HepG2 (cell line): ENCODE data around the gene MCC. TPM values are rescaled to one million over a fixed set of nuclear protein-coding genes. Genes with fewer than 3 reads are reported as not detected.

Experiments
- ATAC-seq: fragments of 200-7000 bp; cut with Tn5 transposase; 3 replicates; pipeline ENCODE4 v1.9.1; 2020; ENCODE audit warnings: mild to moderate bottlenecking, moderate library complexity
- BruUV-seq: library from RNA; stranded (reverse); fragments of 400-500 nt; replicated peaks from 2 replicates; lab custom pipeline; 2021; lab: Mats Ljungman, UMichigan
- CTCF ChIA-PET: fragments of 300-600 bp; formaldehyde crosslinking; extraction: SDS; loops from one replicate; lab custom pipeline; 2021; ENCODE audit warnings: low total read pairs, inconsistent platforms, low intra/inter-chr PET ratio; lab: Yijun Ruan, JAX
- POLR2A ChIA-PET: fragments of 350-600 bp; sonication (Branson Sonifier 250); formaldehyde crosslinking; loops from one replicate; lab custom pipeline; 2020; ENCODE audit warnings: antibody characterized with exemption, inconsistent platforms; lab: Yijun Ruan, JAX
- DNase-seq: peaks from one replicate; pipeline ENCODE4 v3.0.0-alpha.2; 2015; ENCODE audit warnings: low spot score
- FAIRE-seq: peaks from 3 replicates; lab custom pipeline; 2011; peaks lifted over from hg19 to GRCh38; lab: Jason Lieb, UNC
- H2AFZ ChIP-seq: one replicate; pipeline ENCODE4 v1.6.1; 2011; ENCODE audit warnings: low read length, inconsistent platforms
- H3K27ac ChIP-seq: fragments of 300-600 bp; 3 replicates; pipeline ENCODE4 v1.8.0; 2011; ENCODE audit warnings: mixed run types, mild to moderate bottlenecking, mixed read lengths, low read length, inconsistent platforms; ENCODE audit not compliant: insufficient read depth; ENCODE audit errors: extremely low read length
- H3K27me3 ChIP-seq, 2 experiments: fragments of 200-600 bp in 1 of 2; 2 replicates in 1 of 2; 3 replicates in 1 of 2; pipeline versions ENCODE4 v1.6.0 to v1.8.0; 2011; ENCODE audit warnings: low read length in 2 of 2, mild to moderate bottlenecking in 2 of 2, moderate library complexity in 2 of 2, inconsistent platforms in 1 of 2; ENCODE audit not compliant: insufficient read depth in 2 of 2, control insufficient read depth in 1 of 2
- H3K36me3 ChIP-seq, 2 experiments: fragments of 200-600 bp in 1 of 2; replicated peaks in 1 of 2; 2 replicates in 1 of 2; 3 replicates in 1 of 2; pipeline versions ENCODE4 v1.5.1 to v1.8.0; 2011; ENCODE audit warnings: low read length in 2 of 2, inconsistent platforms in 1 of 2; ENCODE audit not compliant: insufficient read depth in 2 of 2, control insufficient read depth in 1 of 2
- H3K4me1 ChIP-seq: 2 replicates; pipeline ENCODE4 v1.5.1; 2012; ENCODE audit warnings: low read length, inconsistent platforms; ENCODE audit not compliant: insufficient read depth
- H3K4me2 ChIP-seq: 2 replicates; pipeline ENCODE4 v1.6.0; 2011; ENCODE audit warnings: low read depth, low read length, inconsistent platforms
- H3K4me3 ChIP-seq, 3 experiments: fragments of 200-600 bp in 1 of 3; sonication (generic), shearing (Covaris generic) in 1 of 3; replicated peaks in 1 of 3; 2 replicates each; pipeline ENCODE4 v1.5.1; 2011 to 2016; ENCODE audit warnings: low read length in 3 of 3, inconsistent platforms in 2 of 3, low read depth in 2 of 3, mild to moderate bottlenecking in 2 of 3, control low read depth in 1 of 3, mixed read lengths in 1 of 3; ENCODE audit not compliant: insufficient read depth in 1 of 3
- H3K79me2 ChIP-seq: one replicate; pipeline ENCODE4 v1.6.1; 2011; ENCODE audit warnings: low read length, inconsistent platforms; ENCODE audit not compliant: insufficient read depth
- H3K9ac ChIP-seq: 2 replicates; pipeline ENCODE4 v1.6.0; 2011; ENCODE audit warnings: mild to moderate bottlenecking, low read depth, low read length, inconsistent platforms; ENCODE audit not compliant: insufficient read depth
- H3K9me3 ChIP-seq: 2 replicates; pipeline ENCODE4 v1.5.1; 2012; ENCODE audit warnings: mild to moderate bottlenecking, low read length
- H4K20me1 ChIP-seq: 2 replicates; pipeline ENCODE4 v1.6.0; 2011; ENCODE audit warnings: inconsistent platforms, mild to moderate bottlenecking, low read length, moderate library complexity; ENCODE audit not compliant: insufficient read depth
- E2F1 ChIP-seq: sonication (generic); formaldehyde crosslinking; IDR thresholded peaks from 2 replicates; pipeline ENCODE4 v1.5.0; 2020; ENCODE audit warnings: missing genetic modification reagents
- KLF15 ChIP-seq: sonication (generic); formaldehyde crosslinking; IDR thresholded peaks from 2 replicates; pipeline ENCODE4 v1.8.1; 2023; ENCODE audit warnings: borderline replicate concordance, mild to moderate bottlenecking, inconsistent platforms, missing genetic modification reagents, mixed read lengths
- NCOR1 ChIP-seq: fragments of 200-600 bp; sonication (generic); IDR thresholded peaks from 2 replicates; pipeline ENCODE4 v1.7.0; 2017; ENCODE audit warnings: antibody characterized with exemption, low read length, borderline replicate concordance
- ONECUT2 ChIP-seq: sonication (generic); formaldehyde crosslinking; IDR thresholded peaks from 2 replicates; pipeline ENCODE4 v1.4.0; 2020; ENCODE audit warnings: missing genetic modification reagents
- PHF8 ChIP-seq: sonication (generic); formaldehyde crosslinking; IDR thresholded peaks from 2 replicates; pipeline ENCODE4 v1.5.0; 2020; ENCODE audit warnings: missing genetic modification reagents
- SP1 ChIP-seq, 2 experiments: fragments of 450-650 bp in 1 of 2; sonication (generic) in 1 of 2; formaldehyde crosslinking in 1 of 2; IDR thresholded peaks; 2 replicates each; pipeline versions ENCODE4 v1.4.0 to v1.6.1; 2016 to 2020; ENCODE audit warnings: missing genetic modification reagents in 1 of 2
- ZBTB42 ChIP-seq: sonication (generic); formaldehyde crosslinking; IDR thresholded peaks from 2 replicates; pipeline ENCODE4 v1.5.0; 2020; ENCODE audit warnings: mild to moderate bottlenecking, missing genetic modification reagents
- ZIK1 ChIP-seq: sonication (generic); formaldehyde crosslinking; IDR thresholded peaks from 2 replicates; pipeline ENCODE4 v1.5.0; 2020; ENCODE audit warnings: mild to moderate bottlenecking, low read depth, missing genetic modification reagents, borderline replicate concordance
- ZNF20 ChIP-seq: sonication (generic); formaldehyde crosslinking; IDR thresholded peaks from 2 replicates; pipeline ENCODE4 v1.4.0; 2020; ENCODE audit warnings: mild to moderate bottlenecking, moderate library complexity, missing genetic modification reagents
- ZNF335 ChIP-seq: sonication (generic); formaldehyde crosslinking; IDR thresholded peaks from 2 replicates; pipeline ENCODE4 v1.4.0; 2020; ENCODE audit warnings: missing genetic modification reagents
- ZNF567 ChIP-seq: sonication (generic); formaldehyde crosslinking; IDR thresholded peaks from 2 replicates; pipeline ENCODE4 v1.8.1; 2023; ENCODE audit warnings: mild to moderate bottlenecking, missing genetic modification reagents, borderline replicate concordance
- ZNF839 ChIP-seq: sonication (generic); formaldehyde crosslinking; IDR thresholded peaks from 2 replicates; pipeline ENCODE4 v1.4.0; 2020; ENCODE audit warnings: missing genetic modification reagents, mild to moderate bottlenecking, borderline replicate concordance
- WGBS: methylation state at CpG from one replicate; pipeline ENCODE4 v1.1.6; 2017; ENCODE audit warnings: low lambda C conversion rate; 5-methylcytosine and 5-hydroxymethylcytosine counted together
- in situ Hi-C: cut with HindIII; loops from 2 replicates; pipeline ENCODE4 v1.10.0; 2017; ENCODE audit warnings: low pct_unique_long_range_greater_than_20kb; ENCODE audit not compliant: extremely low pct_ligation_motif_present
- intact Hi-C: fragments of 100-400 bp; cut with micrococcal nuclease; formaldehyde crosslinking; loops from one replicate; pipeline ENCODE4 v1.10.0; 2022; ENCODE audit not compliant: unreplicated experiment
- polyA plus RNA-seq, 8 experiments: library from polyadenylated mRNA; depleted of rRNA in 3 of 8; stranded (reverse) in 7 of 8; unstranded in 1 of 8; fragments of >200 nt; fragmentation: Illumina TruSeq in 4 of 8; extraction: Trizol in 4 of 8; gene quantifications; 2 replicates each; pipeline versions ENCODE4 v1.2.1 to v1.2.3, GENCODE V29; 2011 to 2016; ENCODE audit warnings: low read depth in 4 of 8, missing spikeins in 1 of 8, mixed read lengths in 1 of 8; ENCODE audit not compliant: insufficient read depth in 1 of 8
- total RNA-seq, 5 experiments: library from RNA; depleted of rRNA; stranded (reverse); fragments of >200 nt; fragmentation: Illumina TruSeq; extraction: Trizol; gene quantifications; 2 replicates each; pipeline ENCODE4 v1.2.3, GENCODE V29; 2016; ENCODE audit warnings: low read depth in 1 of 5
- TF ChIP-seq, protein P1 (sequence below): IDR thresholded peaks from 2 replicates; pipeline ENCODE4 v1.6.1; 2016; ENCODE audit warnings: mild to moderate bottlenecking

MCC gene
- total and polyA plus RNA-seq, 2 of the 13 experiments (the other 11 are each of a cell fraction or from before 2014, with no cell fraction given) = 0.55 to 2.4 TPM

GRCh38 chr5:113273948-113274347 is 214.3 kb downstream of the MCC start (continued):
- no peak for TF ChIP-seq NCOR1
- no peak for TF ChIP-seq E2F1 (CRISPR knock-in tag)
- no peak for TF ChIP-seq ZNF20 (CRISPR knock-in tag)
- no peak for TF ChIP-seq ONECUT2 (CRISPR knock-in tag)

GRCh38 chr5:113271745-113272454 is 216.4 kb downstream of the MCC start:
- H3K79me2 ChIP-seq = no peaks in the 10 kb centered on the region
- POLR2A ChIA-PET = no interaction called here
- no TSS peak for BruUV-seq
- TF ChIP-seq KLF15 (no peak), ZBTB42 (no peak), ZNF567 (no peak), PHF8 (CRISPR knock-in tag) (no peak), ZNF335 (CRISPR knock-in tag) (no peak), ZIK1 (CRISPR knock-in tag) (no peak), SP1 (IDR thresholded peaks at IDR 0.05) (no peak), SP1 (CRISPR knock-in tag; IDR thresholded peaks at IDR 0.05) (no peak), ZNF839 (CRISPR knock-in tag) (no peak)
- TF ChIP-seq, protein P1, sequence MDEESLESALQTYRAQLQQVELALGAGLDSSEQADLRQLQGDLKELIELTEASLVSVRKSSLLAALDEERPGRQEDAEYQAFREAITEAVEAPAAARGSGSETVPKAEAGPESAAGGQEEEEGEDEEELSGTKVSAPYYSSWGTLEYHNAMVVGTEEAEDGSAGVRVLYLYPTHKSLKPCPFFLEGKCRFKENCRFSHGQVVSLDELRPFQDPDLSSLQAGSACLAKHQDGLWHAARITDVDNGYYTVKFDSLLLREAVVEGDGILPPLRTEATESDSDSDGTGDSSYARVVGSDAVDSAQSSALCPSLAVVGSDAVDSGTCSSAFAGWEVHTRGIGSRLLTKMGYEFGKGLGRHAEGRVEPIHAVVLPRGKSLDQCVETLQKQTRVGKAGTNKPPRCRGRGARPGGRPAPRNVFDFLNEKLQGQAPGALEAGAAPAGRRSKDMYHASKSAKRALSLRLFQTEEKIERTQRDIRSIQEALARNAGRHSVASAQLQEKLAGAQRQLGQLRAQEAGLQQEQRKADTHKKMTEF (CRISPR knock-in tag) = no peak

More at GRCh38 chr5:113271745-113272454, 216.4 kb downstream of the MCC start:
- in situ Hi-C loops (no loop called here), intact Hi-C loops (no loop called here)
- H3K27ac ChIP-seq = no peak overlapping the region
- no peaks in the 10 kb centered on the region for H3K36me3 ChIP-seq
- no peaks in the 10 kb centered on the region for H3K27me3 ChIP-seq
- no peak overlapping the region for H2AFZ ChIP-seq
- FAIRE-seq (no peak), ATAC-seq (no peak), DNase-seq (no peak)
- no peak overlapping the region for H3K4me3 ChIP-seq
- H4K20me1 ChIP-seq = no peaks in the 10 kb centered on the region
- no peak overlapping the region for H3K9ac ChIP-seq
- CTCF ChIA-PET = no interaction called here
- no peaks in the 10 kb centered on the region for H3K9me3 ChIP-seq
- H3K4me1 ChIP-seq = no peaks in the 10 kb centered on the region
- WGBS = 16% methylated on average over 1 of the region's 1 CpG
- H3K4me2 ChIP-seq = no peak overlapping the region
